HFF-Myc (cell line): Measurements from ENCODE around the gene CCDC51.
"Not testable (repeated sequence)": the region's sequence is repeated elsewhere in the genome, so short reads cannot be mapped to it uniquely, and the experiment has no call there.

ENCODE experiments used
- DNase-seq: peaks from one replicate; pipeline ENCODE4 v3.0.0-alpha.2; 2011; ENCODE audit warnings: low read depth; ENCODE audit errors: extremely low read depth
- H3K4me3 ChIP-seq: replicated peaks from 2 replicates; pipeline ENCODE4 v1.5.1; 2011; ENCODE audit warnings: low read depth, mild to moderate bottlenecking, control low read depth, low read length
- CTCF ChIP-seq: IDR thresholded peaks from 2 replicates; pipeline ENCODE4 v1.5.1; 2012; ENCODE audit warnings: mild to moderate bottlenecking, low read depth, low read length, control low read depth; ENCODE audit errors: missing control alignments

Gene CCDC51

GRCh38 chr3:48475188-48475587 lies 35.3 kb upstream of the CCDC51 start:
- no peak overlapping the region for H3K4me3 ChIP-seq
- DNase-seq, result no peak
- TF ChIP-seq CTCF, result no peak

DNA sequence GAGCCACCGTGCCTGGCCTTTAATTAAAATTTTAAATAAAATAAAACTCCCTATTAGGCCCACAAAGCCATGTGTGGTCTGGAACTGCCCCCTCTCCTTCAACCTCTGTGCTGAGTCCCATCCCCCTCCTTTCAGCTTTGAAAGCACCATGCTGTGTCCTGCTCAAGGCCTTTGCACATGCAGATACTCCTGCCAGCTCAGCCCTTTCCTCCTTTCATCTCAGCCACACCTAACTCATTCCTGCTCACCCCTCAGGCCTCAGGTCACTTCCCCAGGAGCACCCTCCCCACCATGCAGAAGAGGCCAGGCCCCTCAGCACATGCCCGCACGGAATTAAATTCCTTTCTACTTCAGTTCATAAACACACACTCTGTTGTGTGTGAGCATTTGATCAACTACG lies 34.7 kb upstream of the CCDC51 start:
- DNase-seq, result no peak
- TF ChIP-seq CTCF, result no peak
- no peak overlapping the region for H3K4me3 ChIP-seq

- H3K4me3 ChIP-seq, DNase-seq: not testable (repeated sequence)
These were observed 34.1 kb upstream of the CCDC51 start for GRCh38 chr3:48474031-48474430.

GRCh38 chr3:48473617-48473952 lies 33.7 kb upstream of the CCDC51 start:
- DNase-seq, result no peak
- H3K4me3 ChIP-seq, result no peak overlapping the region
- no peak for TF ChIP-seq CTCF

DNA sequence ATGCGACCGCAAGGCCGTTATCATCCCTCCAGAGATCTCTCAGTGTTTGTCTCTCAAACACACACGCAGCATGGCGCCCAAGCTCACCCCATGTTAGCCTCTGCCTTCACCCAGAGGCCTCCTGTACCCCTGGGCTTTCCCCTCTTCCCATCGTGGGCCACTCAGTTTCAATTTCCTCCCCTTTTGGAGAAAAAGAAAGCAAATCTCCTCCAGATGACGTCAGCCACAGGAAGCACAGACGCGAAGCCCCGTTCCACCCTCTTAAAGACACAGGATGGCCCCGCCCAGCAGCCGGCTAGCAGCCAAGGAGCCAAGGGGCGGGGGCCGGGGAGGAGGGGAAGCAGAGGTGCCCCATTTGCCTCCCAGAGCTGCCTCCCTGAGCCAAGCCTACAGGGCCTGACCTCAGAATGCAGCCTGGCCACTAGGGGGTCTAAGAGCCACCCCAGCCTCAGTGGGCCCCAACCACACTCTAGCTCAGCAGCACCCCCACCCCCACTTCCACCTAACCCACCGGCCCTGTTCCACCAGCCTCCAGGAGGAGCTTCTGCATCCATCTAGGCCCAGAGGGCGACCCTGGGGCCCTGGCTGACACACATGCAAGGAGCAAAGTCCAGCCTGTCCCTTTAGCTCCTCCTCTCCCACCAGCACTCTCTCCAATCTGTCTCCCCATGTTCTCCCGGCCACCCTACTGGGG lies 33.2 kb upstream of the CCDC51 start:
- TF ChIP-seq CTCF, result peak; percentile 43
- DNase-seq, result peak; percentile 86
- peak overlapping the region; percentile 87 for H3K4me3 ChIP-seq

GRCh38 chr3:48472673-48472922 lies 32.7 kb upstream of the CCDC51 start:
- no peak for DNase-seq
- no peak for TF ChIP-seq CTCF
- peak overlapping the region; percentile 87 for H3K4me3 ChIP-seq

DNA sequence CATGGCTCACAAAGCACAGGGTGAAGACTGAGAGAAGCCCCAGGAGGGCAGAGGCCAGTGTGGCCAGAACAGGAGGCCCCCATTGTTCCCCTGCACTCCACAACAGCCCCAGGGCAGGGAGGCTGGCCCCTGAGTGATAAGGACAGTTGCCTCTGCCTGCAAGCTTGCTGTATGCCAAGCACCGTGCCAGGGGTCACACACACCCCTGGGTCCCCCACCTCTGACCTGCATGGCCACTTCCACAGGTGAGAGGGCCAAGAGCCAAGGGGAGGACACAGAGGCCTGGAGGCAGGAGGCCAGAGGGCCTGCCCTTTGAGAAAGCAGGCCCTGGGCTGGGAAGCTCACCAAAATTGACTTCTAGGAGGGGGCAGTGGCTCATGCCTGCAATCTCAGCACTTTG lies 30.4 kb upstream of the CCDC51 start:
- no peak overlapping the region for H3K4me3 ChIP-seq
- no peak for TF ChIP-seq CTCF

More for the DNA sequence above, 30.4 kb upstream of the CCDC51 start:
- no peak for DNase-seq
